SK-N-SH (cell line): ENCODE results near the gene GNE. TPM values are rescaled to one million over a fixed set of nuclear protein-coding genes. Genes with fewer than 3 reads are reported as not detected.
"Not testable (repeated sequence)": the region's sequence is repeated elsewhere in the genome, so short reads cannot be mapped to it uniquely, and the experiment has no call there.

Experiments used
- CTCF ChIA-PET: fragments of 300-600, 350-600 bp; formaldehyde crosslinking; extraction: SDS; loops from one replicate; lab custom pipeline; 2021; lab: Yijun Ruan, JAX
- POLR2A ChIA-PET: fragments of 350-600 bp; sonication (Branson Sonifier 250); formaldehyde crosslinking; extraction: SDS; loops from one replicate; lab custom pipeline; 2020; ENCODE audit warnings: antibody characterized with exemption, inconsistent platforms; lab: Yijun Ruan, JAX
- DNase-seq: peaks from one replicate; pipeline ENCODE4 v3.0.0; 2012
- H2AFZ ChIP-seq: fragments of 200-600 bp; sonication (generic); 2 replicates; pipeline ENCODE4 v1.8.1; 2016; ENCODE audit warnings: antibody characterized with exemption, mild to moderate bottlenecking, low read depth
- H3F3A ChIP-seq: fragments of 200-600 bp; sonication (generic); replicated peaks from 2 replicates; pipeline ENCODE3; 2016; ENCODE audit warnings: antibody characterized with exemption, mild to moderate bottlenecking; ENCODE audit not compliant: insufficient read depth
- H3K27ac ChIP-seq, 2 experiments: fragments of 200-500 bp in 1 of 2; fragments of 200-600 bp in 1 of 2; sonication (Bioruptor generic) in 1 of 2; sonication (generic), shearing (Covaris generic) in 1 of 2; 2 replicates each; pipeline versions ENCODE4 v1.5.1 to v1.6.1; 2014 to 2016; ENCODE audit warnings: low read depth in 2 of 2, inconsistent platforms in 1 of 2, low read length in 1 of 2, mild to moderate bottlenecking in 1 of 2, mixed read lengths in 1 of 2
- H3K27me3 ChIP-seq: fragments of 200-600 bp; sonication (generic), shearing (Covaris generic); 2 replicates; pipeline ENCODE4 v1.6.1; 2016; ENCODE audit warnings: mixed run types; ENCODE audit not compliant: insufficient read depth
- H3K36me3 ChIP-seq, 2 experiments: fragments of 200-500 bp in 1 of 2; fragments of 200-600 bp in 1 of 2; sonication (Bioruptor generic) in 1 of 2; sonication (generic) in 1 of 2; replicated peaks in 1 of 2; 2 replicates each; pipeline versions ENCODE3 to v1.5.1; 2014 to 2016; ENCODE audit warnings: low read length in 1 of 2, mild to moderate bottlenecking in 1 of 2; ENCODE audit not compliant: insufficient read depth in 2 of 2, control insufficient read depth in 1 of 2
- H3K4me1 ChIP-seq, 2 experiments: fragments of 200-500 bp in 1 of 2; fragments of 200-600 bp in 1 of 2; sonication (Bioruptor generic) in 1 of 2; sonication (generic), shearing (Covaris generic) in 1 of 2; 2 replicates each; pipeline versions ENCODE4 v1.5.1 to v1.6.1; 2014 to 2016; ENCODE audit warnings: low read depth in 1 of 2, low read length in 1 of 2, mixed run types in 1 of 2; ENCODE audit not compliant: insufficient read depth in 2 of 2, control insufficient read depth in 1 of 2
- H3K4me2 ChIP-seq: fragments of 200-600 bp; sonication (generic), shearing (Covaris generic); 2 replicates; pipeline ENCODE4 v1.6.1; 2017; ENCODE audit warnings: mixed run types
- H3K4me3 ChIP-seq, 2 experiments: fragments of 200-500 bp in 1 of 2; fragments of 200-600 bp in 1 of 2; sonication (Bioruptor generic) in 1 of 2; sonication (generic), shearing (Covaris generic) in 1 of 2; 2 replicates each; pipeline versions ENCODE4 v1.5.1 to v1.8.1; 2014 to 2016; ENCODE audit warnings: low read depth in 2 of 2, inconsistent platforms in 1 of 2, low read length in 1 of 2, mild to moderate bottlenecking in 1 of 2, mixed read lengths in 1 of 2, moderate library complexity in 1 of 2
- H3K79me2 ChIP-seq: fragments of 200-600 bp; sonication (generic); 2 replicates; pipeline ENCODE4 v1.8.1; 2017; ENCODE audit warnings: mild to moderate bottlenecking; ENCODE audit not compliant: insufficient read depth
- H3K9ac ChIP-seq: fragments of 200-600 bp; sonication (generic); 2 replicates; pipeline ENCODE4 v1.6.1; 2017; ENCODE audit warnings: mixed run types
- H3K9me2 ChIP-seq: fragments of 200-600 bp; sonication (generic); 2 replicates; pipeline ENCODE4 v1.6.1; 2017; ENCODE audit warnings: mixed run types
- H3K9me3 ChIP-seq: fragments of 200-600 bp; sonication (generic); 2 replicates; pipeline ENCODE4 v1.6.1; 2017; ENCODE audit warnings: mixed run types, mild to moderate bottlenecking, moderate library complexity
- H4K20me1 ChIP-seq: fragments of 200-600 bp; sonication (generic); 2 replicates; pipeline ENCODE4 v1.6.1; 2017; ENCODE audit warnings: mild to moderate bottlenecking, mixed run types; ENCODE audit not compliant: insufficient read depth
- CTCF ChIP-seq: fragments of 200-600 bp; sonication (generic); IDR thresholded peaks from 2 replicates; pipeline ENCODE4 v1.6.1; 2017; ENCODE audit warnings: antibody characterized with exemption, mild to moderate bottlenecking, moderate library complexity
- EP300 ChIP-seq, 2 experiments: IDR thresholded peaks; 2 replicates each; pipeline versions ENCODE4 v1.4.0 to v1.6.1; 2012; ENCODE audit warnings: borderline replicate concordance in 1 of 2, low read depth in 1 of 2, low read length in 1 of 2
- FOXM1 ChIP-seq: IDR thresholded peaks from 2 replicates; pipeline ENCODE4 v1.4.0; 2012; ENCODE audit warnings: low read depth, mild to moderate bottlenecking
- GABPA ChIP-seq: IDR thresholded peaks from 2 replicates; pipeline ENCODE4 v1.4.0; 2012; ENCODE audit warnings: low read depth, mild to moderate bottlenecking
- MAX ChIP-seq: IDR thresholded peaks from 2 replicates; pipeline ENCODE4 v1.4.0; 2012; ENCODE audit warnings: low read depth
- NFIC ChIP-seq: IDR thresholded peaks from 2 replicates; pipeline ENCODE4 v1.4.0; 2012; ENCODE audit warnings: borderline replicate concordance
- NRF1 ChIP-seq: IDR thresholded peaks from 2 replicates; pipeline ENCODE4 v1.6.1; 2012; ENCODE audit warnings: low read depth, mild to moderate bottlenecking, low read length
- PBX3 ChIP-seq: IDR thresholded peaks from 2 replicates; pipeline ENCODE4; 2012
- RAD21 ChIP-seq: IDR thresholded peaks from 2 replicates; pipeline ENCODE4 v1.6.1; 2012; ENCODE audit warnings: mild to moderate bottlenecking, low read length
- RXRA ChIP-seq: IDR thresholded peaks from 2 replicates; pipeline ENCODE4 v1.4.0; 2012; ENCODE audit warnings: low read depth, mild to moderate bottlenecking, borderline replicate concordance
- SMC3 ChIP-seq: IDR thresholded peaks from 2 replicates; pipeline ENCODE4 v1.6.1; 2012; ENCODE audit warnings: low read depth, low read length, improper control_type of control experiment
- TCF12 ChIP-seq: IDR thresholded peaks from 2 replicates; pipeline ENCODE4 v1.4.0; 2012
- TEAD4 ChIP-seq: IDR thresholded peaks from 2 replicates; pipeline ENCODE4 v1.4.0; 2012; ENCODE audit warnings: mild to moderate bottlenecking, borderline replicate concordance; ENCODE audit not compliant: insufficient read depth
- WGBS: methylation state at CpG from one replicate; pipeline ENCODE4 v1.1.6; 2017; ENCODE audit warnings: low lambda C conversion rate; 5-methylcytosine and 5-hydroxymethylcytosine counted together
- polyA plus RNA-seq, 3 experiments: library from polyadenylated mRNA; depleted of rRNA; stranded (reverse); fragments of >200 nt; gene quantifications; 2 replicates each; pipeline ENCODE4 v1.2.3, GENCODE V29; 2012

GNE gene
- polyA plus RNA-seq, 1 of the 3 experiments (the other 2 are of a cell fraction): 13.0 TPM

- Histone ChIP-seq H3K79me2 (peaks cover 96% of the 10 kb centered on the region), H3K36me3 (peaks cover 9 to 37% of the 10 kb centered on the region in 2 experiments), H3F3A (peaks cover 11% of the 10 kb centered on the region), H4K20me1 (peaks cover 30% of the 10 kb centered on the region)
- POLR2A ChIA-PET, H3K4me2 ChIP-seq, H2AFZ ChIP-seq, H3K9me3 ChIP-seq, H3K4me1 ChIP-seq, H3K27ac ChIP-seq, H3K4me3 ChIP-seq, H3K9me2 ChIP-seq, H3K9ac ChIP-seq, H3K27me3 ChIP-seq: not testable (repeated sequence)
- TF ChIP-seq SMC3 (peak; percentile 29), CTCF (peak; percentile 61), RAD21 (peak; percentile 67)
- 76% methylated on average over 8 of the region's 8 CpGs for WGBS
- DNase-seq: peak; percentile 42
- CTCF ChIA-PET: interaction anchor here (0.6 to 7.3 kb wide), 12 partner anchors 8 to 111 kb away, joined by 3 to 83 read pairs (median 4); partner anchors contain the start of genes CLTA, GLIPR2 and GNE
Observed at GRCh38 chr9:36248061-36248460, 10.2 kb downstream of the GNE start.

- 94% methylated on average over 3 of the region's 3 CpGs for WGBS
- peaks cover 94% of the 10 kb centered on the region for H3K79me2 ChIP-seq
Observed at GRCh38 chr9:36247356-36247755, 10.9 kb downstream of the GNE start.

More at GRCh38 chr9:36247356-36247755, 10.9 kb downstream of the GNE start:
- ChIA-PET CTCF (interaction anchor here (0.6 to 7.3 kb wide), 5 partner anchors 21 to 92 kb away, joined by 3 to 83 read pairs (median 4); no protein-coding TSS in a partner anchor), POLR2A (no interaction called here)
- no peak for DNase-seq
- H3K9me2 ChIP-seq: no peaks in the 10 kb centered on the region
- no peak overlapping the region for H3K4me3 ChIP-seq
- no peak overlapping the region for H3K27ac ChIP-seq
- H3K36me3 ChIP-seq: peaks cover 9 to 37% of the 10 kb centered on the region in 2 experiments
- peaks cover 0 to 5% of the 10 kb centered on the region in 2 experiments; a peak in 1 of 4 replicates for H3K4me1 ChIP-seq
- H4K20me1 ChIP-seq: peaks cover 30% of the 10 kb centered on the region
- no peaks in the 10 kb centered on the region for H3K27me3 ChIP-seq
- H3K9me3 ChIP-seq: no peaks in the 10 kb centered on the region
- peaks cover 11% of the 10 kb centered on the region for H3F3A ChIP-seq
- H3K4me2 ChIP-seq: no peak overlapping the region
- H3K9ac ChIP-seq: no peak overlapping the region
- TF ChIP-seq MAX: no peak
- TF ChIP-seq TCF12: no peak
- TF ChIP-seq NRF1: no peak
- no peak for TF ChIP-seq GABPA
- TF ChIP-seq EP300 (IDR thresholded peaks at IDR 0.05; ENCODE audit: borderline replicate concordance in 1 of 2, low read depth in 1 of 2, low read length in 1 of 2): no peak
- TF ChIP-seq TEAD4: no peak
- no peak for TF ChIP-seq CTCF
- TF ChIP-seq PBX3: no peak
- TF ChIP-seq NFIC: no peak
- no peak for TF ChIP-seq RXRA
- no peak for TF ChIP-seq FOXM1
- no peak overlapping the region for H2AFZ ChIP-seq
